CD4-positive, alpha-beta memory T cell (primary cell): ENCODE data around the gene UXS1. TPM values are rescaled to one million over a fixed set of nuclear protein-coding genes. Genes with fewer than 3 reads are reported as not detected.

ENCODE experiments used
- CTCF ChIA-PET: fragments of 350-600 bp; sonication (Branson Sonifier 250); formaldehyde crosslinking; loops from one replicate; lab custom pipeline; 2021; ENCODE audit warnings: inconsistent platforms; ENCODE audit not compliant: partially characterized antibody; lab: Charles Lee
- POLR2A ChIA-PET: fragments of 350-600 bp; sonication (Branson Sonifier 250); formaldehyde crosslinking; loops from one replicate; lab custom pipeline; 2021; ENCODE audit not compliant: partially characterized antibody; lab: Charles Lee
- DNase-seq, 5 donors: peaks; one replicate each; pipeline versions ENCODE4 v3.0.0 to v3.0.0-alpha.2; 2020 to 2022; ENCODE audit warnings: mixed read lengths in 1 of 5
- H3K27ac ChIP-seq: one replicate; pipeline ENCODE4 v1.7.0; 2013; ENCODE audit warnings: low read depth, low read length
- H3K27me3 ChIP-seq: 2 replicates; pipeline ENCODE4 v1.7.0; 2013; ENCODE audit warnings: mild to moderate bottlenecking, low read length, moderate library complexity; ENCODE audit not compliant: insufficient read depth
- H3K36me3 ChIP-seq: 2 replicates; pipeline ENCODE4 v1.7.0; 2013; ENCODE audit warnings: mild to moderate bottlenecking, low read length, moderate library complexity; ENCODE audit not compliant: insufficient read depth
- H3K4me1 ChIP-seq: 2 replicates; pipeline ENCODE4 v1.7.0; 2013; ENCODE audit warnings: mild to moderate bottlenecking, low read length, moderate library complexity; ENCODE audit not compliant: insufficient read depth
- H3K4me3 ChIP-seq, 2 donors: one replicate each; pipeline ENCODE4 v1.7.0; 2013; ENCODE audit warnings: low read length in 2 of 2, mild to moderate bottlenecking in 1 of 2
- H3K9me3 ChIP-seq, 2 donors: one replicate each; pipeline ENCODE4 v1.7.0; 2013; ENCODE audit warnings: low read length in 2 of 2, control low read depth in 1 of 2; ENCODE audit not compliant: control insufficient read depth in 1 of 2
- H3K27ac Mint-ChIP-seq, 7 donors: one replicate each; pipeline ENCODE4 v1.8.0; 2020 to 2021; ENCODE audit warnings: mixed read lengths in 7 of 7, mild to moderate bottlenecking in 6 of 7, inconsistent platforms in 3 of 7, moderate library complexity in 3 of 7
- H3K27me3 Mint-ChIP-seq, 2 donors: one replicate each; pipeline ENCODE4 v1.8.0; 2020 to 2021; ENCODE audit warnings: mixed read lengths in 2 of 2
- H3K36me3 Mint-ChIP-seq, 2 donors: one replicate each; pipeline ENCODE4 v1.8.0; 2020 to 2021; ENCODE audit warnings: mixed read lengths in 2 of 2, inconsistent platforms in 1 of 2, mild to moderate bottlenecking in 1 of 2
- H3K4me1 Mint-ChIP-seq, 4 donors: one replicate each; pipeline ENCODE4 v1.8.0; 2020 to 2021; ENCODE audit warnings: mixed read lengths in 4 of 4, mild to moderate bottlenecking in 1 of 4
- H3K4me3 Mint-ChIP-seq, 8 donors: one replicate each; pipeline ENCODE4 v1.8.0; 2020 to 2021; ENCODE audit warnings: mixed read lengths in 8 of 8, mild to moderate bottlenecking in 7 of 8, moderate library complexity in 6 of 8, inconsistent platforms in 3 of 8
- H3K9me3 Mint-ChIP-seq, 8 donors: one replicate each; pipeline ENCODE4 v1.8.0; 2020 to 2021; ENCODE audit warnings: mixed read lengths in 8 of 8, mild to moderate bottlenecking in 5 of 8, inconsistent platforms in 3 of 8, moderate library complexity in 1 of 8
- intact Hi-C: fragments of 100-400 bp; cut with micrococcal nuclease; formaldehyde crosslinking; loops from one replicate; pipeline ENCODE4 v1.15.1; 2023
- polyA plus RNA-seq, 2 donors: library from polyadenylated mRNA; unstranded; fragments of 300-500 nt; fragmentation: Illumina TruSeq; gene quantifications; one replicate each; pipeline ENCODE4 v1.2.3, GENCODE V29; 2021
- total RNA-seq, 2 experiments: library from RNA; stranded (reverse); gene quantifications; one replicate each; pipeline ENCODE4 v1.2.3, GENCODE V29; 2021

The UXS1 gene
- total and polyA plus RNA-seq, 4 experiments from 2014 or later = 87.2 to 150 (median 118) TPM

- H3K9me3 Mint-ChIP-seq = no peaks in the 10 kb centered on the region
- intact Hi-C loops = no loop called here
- no peaks in the 10 kb centered on the region for H3K27me3 ChIP-seq
- no peak overlapping the region for H3K4me3 ChIP-seq
- H3K36me3 Mint-ChIP-seq = peaks cover 49 to 94% of the 10 kb centered on the region in 2 donors
- peaks cover 78% of the 10 kb centered on the region for H3K36me3 ChIP-seq
- H3K27ac Mint-ChIP-seq = peak overlapping the region in 4 of 7 donors; percentile 43 to 76 (median 66)
- no peak for DNase-seq
- CTCF ChIA-PET = no interaction called here
- no peaks in the 10 kb centered on the region for H3K27me3 Mint-ChIP-seq
- H3K4me3 Mint-ChIP-seq = no peak overlapping the region
- no peaks in the 10 kb centered on the region for H3K4me1 ChIP-seq
- no peaks in the 10 kb centered on the region for H3K9me3 ChIP-seq
- peaks cover 2 to 30% (median 14%) of the 10 kb centered on the region in 4 donors for H3K4me1 Mint-ChIP-seq
- POLR2A ChIA-PET = interaction anchor here (0.8 to 1.0 kb wide), 2 partner anchors 36 to 70 kb away, joined by 3 to 4 read pairs; partner anchors contain the start of gene UXS1
- no peak overlapping the region for H3K27ac ChIP-seq
These were observed 69.9 kb downstream of the UXS1 start for GRCh38 chr2:106124106-106124756.

DNA sequence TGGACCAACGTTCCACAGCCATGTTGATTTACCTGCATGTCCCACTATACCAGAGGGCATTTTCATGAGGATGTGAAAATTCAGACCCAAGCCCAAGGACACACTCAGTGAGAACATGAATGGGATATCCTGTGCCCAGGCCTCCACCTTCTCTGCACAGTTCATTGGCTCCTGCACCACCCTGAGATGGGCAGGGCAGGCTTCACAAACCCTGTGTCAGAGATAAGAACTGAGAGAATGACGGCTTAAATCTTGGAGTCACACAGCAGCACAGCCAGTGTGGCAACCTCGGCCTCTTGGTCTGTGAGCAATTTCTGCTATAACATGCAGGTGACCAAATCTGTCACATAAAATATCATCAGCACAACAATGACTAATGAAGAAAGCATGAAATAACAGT, 71.9 kb downstream of the UXS1 start:
- H3K36me3 ChIP-seq = peaks cover 64% of the 10 kb centered on the region
- no peaks in the 10 kb centered on the region for H3K27me3 ChIP-seq
- Mint-ChIP-seq H3K36me3 (peaks cover 35 to 87% of the 10 kb centered on the region in 2 donors), H3K27ac (no peak overlapping the region), H3K4me1 (peaks cover 2 to 11% (median 4%) of the 10 kb centered on the region in 4 donors), H3K27me3 (no peaks in the 10 kb centered on the region), H3K9me3 (no peaks in the 10 kb centered on the region), H3K4me3 (no peak overlapping the region)
- no peak overlapping the region for H3K27ac ChIP-seq
- no peak overlapping the region for H3K4me3 ChIP-seq
- H3K4me1 ChIP-seq = no peaks in the 10 kb centered on the region
- intact Hi-C loops = no loop called here
- no peak for DNase-seq
- ChIA-PET CTCF (no interaction called here), POLR2A (no interaction called here)
- H3K9me3 ChIP-seq = no peaks in the 10 kb centered on the region

GRCh38 chr2:106120432-106120831, 73.7 kb downstream of the UXS1 start:
- peaks cover 0 to 12% (median 6%) of the 10 kb centered on the region in 4 donors for H3K4me1 Mint-ChIP-seq
- H3K36me3 Mint-ChIP-seq = peaks cover 36 to 89% of the 10 kb centered on the region in 2 donors
- H3K27me3 ChIP-seq = no peaks in the 10 kb centered on the region
- peaks cover 6% of the 10 kb centered on the region for H3K4me1 ChIP-seq
- no peak overlapping the region for H3K27ac ChIP-seq
- intact Hi-C loops = no loop called here
- no peak for DNase-seq
- ChIA-PET CTCF (no interaction called here), POLR2A (no interaction called here)
- H3K4me3 Mint-ChIP-seq = no peak overlapping the region
- no peak overlapping the region for H3K4me3 ChIP-seq
- H3K27me3 Mint-ChIP-seq = no peaks in the 10 kb centered on the region
- H3K9me3 ChIP-seq = no peaks in the 10 kb centered on the region
- H3K9me3 Mint-ChIP-seq = no peaks in the 10 kb centered on the region
- peaks cover 62% of the 10 kb centered on the region for H3K36me3 ChIP-seq
- H3K27ac Mint-ChIP-seq = peak overlapping the region in 2 of 7 donors; percentile 1 to 70

GRCh38 chr2:106119074-106119473, 75.0 kb downstream of the UXS1 start:
- H3K4me1 Mint-ChIP-seq = peaks cover 0 to 9% (median 6%) of the 10 kb centered on the region in 4 donors
- no peaks in the 10 kb centered on the region for H3K9me3 ChIP-seq
- H3K4me1 ChIP-seq = peaks cover 6% of the 10 kb centered on the region
- H3K4me3 ChIP-seq = no peak overlapping the region
- POLR2A ChIA-PET = no interaction called here
- H3K27ac ChIP-seq = no peak overlapping the region
- H3K36me3 Mint-ChIP-seq = peaks cover 29 to 89% of the 10 kb centered on the region in 2 donors
- CTCF ChIA-PET = interaction anchor here (1.6 kb wide), 1 partner anchor 10 kb away, joined by 4 read pairs; no protein-coding TSS in a partner anchor
- intact Hi-C loops = no loop called here
- H3K27me3 Mint-ChIP-seq = no peaks in the 10 kb centered on the region
- H3K36me3 ChIP-seq = peaks cover 56% of the 10 kb centered on the region
- no peaks in the 10 kb centered on the region for H3K9me3 Mint-ChIP-seq
- peak overlapping the region in 3 of 7 donors; percentile 1 to 66 (median 30) for H3K27ac Mint-ChIP-seq
- H3K27me3 ChIP-seq = no peaks in the 10 kb centered on the region
- no peak for DNase-seq
- no peak overlapping the region for H3K4me3 Mint-ChIP-seq

DNA sequence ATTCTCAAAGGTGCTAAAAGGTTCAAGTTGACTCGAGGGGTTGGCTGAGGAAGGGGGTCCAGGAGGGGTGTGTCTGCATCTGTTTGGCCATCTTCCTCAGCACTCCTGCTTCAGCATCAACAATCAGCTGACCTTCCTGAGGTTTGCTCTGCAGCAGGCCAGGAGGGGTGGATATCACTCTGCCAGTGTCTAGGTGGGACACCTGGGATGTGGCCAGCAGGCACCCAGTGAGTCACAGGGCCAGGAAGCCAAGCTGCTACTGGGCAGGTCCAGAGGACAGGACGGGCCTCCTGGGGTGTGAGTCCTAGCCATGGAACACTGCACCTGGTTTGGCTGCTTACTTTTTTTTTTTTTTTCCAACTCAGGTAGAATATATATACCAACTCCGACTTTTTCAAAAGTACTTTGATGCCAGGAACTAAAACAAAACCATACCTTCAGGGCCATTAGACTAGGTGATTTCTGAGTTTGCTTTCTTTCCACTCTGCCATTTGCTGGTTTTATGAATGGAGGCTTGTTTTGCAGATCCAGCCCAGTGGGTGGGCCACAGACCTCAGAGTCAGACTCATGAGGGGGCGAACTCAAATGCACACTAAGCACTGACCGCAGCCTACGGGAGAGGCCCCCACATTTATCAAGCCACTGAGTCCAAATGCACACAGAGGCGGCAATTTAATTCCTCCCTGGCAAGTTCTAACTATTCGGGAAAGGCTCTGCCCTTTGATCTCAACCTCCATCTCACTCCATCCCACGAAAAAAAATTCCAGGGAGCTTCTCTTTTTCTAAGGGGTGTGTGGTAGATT, 76.0 kb downstream of the UXS1 start:
- Histone ChIP-seq H3K36me3 (peaks cover 49% of the 10 kb centered on the region), H3K4me1 (peaks cover 6% of the 10 kb centered on the region), H3K27me3 (no peaks in the 10 kb centered on the region), H3K9me3 (no peaks in the 10 kb centered on the region), H3K27ac (no peak overlapping the region), H3K4me3 (no peak overlapping the region)
- CTCF ChIA-PET = interaction anchor here (1.6 kb wide), 1 partner anchor 9 kb away, joined by 4 read pairs; no protein-coding TSS in a partner anchor
- H3K27me3 Mint-ChIP-seq = no peaks in the 10 kb centered on the region
- peak overlapping the region in 6 of 7 donors; percentile 38 to 90 (median 60) for H3K27ac Mint-ChIP-seq
- intact Hi-C loops = no loop called here
- no peaks in the 10 kb centered on the region for H3K9me3 Mint-ChIP-seq
- H3K36me3 Mint-ChIP-seq = peaks cover 25 to 88% of the 10 kb centered on the region in 2 donors
- no peak overlapping the region for H3K4me3 Mint-ChIP-seq
- H3K4me1 Mint-ChIP-seq = peaks cover 0 to 9% (median 6%) of the 10 kb centered on the region in 4 donors
- POLR2A ChIA-PET = no interaction called here
- no peak for DNase-seq

DNA sequence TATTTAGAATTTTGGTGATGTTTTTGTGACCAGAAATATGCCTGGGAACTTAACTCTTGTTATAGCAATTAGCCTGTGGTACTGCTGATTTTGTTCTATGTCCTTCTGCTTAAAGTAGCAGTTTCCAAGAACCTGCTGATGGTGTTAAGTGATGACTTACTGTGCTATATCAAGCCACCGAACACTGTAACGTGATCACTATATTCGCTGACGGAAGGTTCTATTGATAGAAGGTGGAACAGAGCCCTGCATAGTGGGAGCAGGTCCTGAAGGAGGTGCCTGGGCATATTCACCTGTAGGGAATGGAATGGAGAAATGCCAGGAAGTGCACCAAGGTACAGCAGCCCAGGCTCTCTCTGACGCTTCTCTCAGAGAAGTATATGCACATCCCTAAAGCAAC, 76.8 kb downstream of the UXS1 start:
- Histone ChIP-seq H3K9me3 (no peaks in the 10 kb centered on the region), H3K36me3 (peaks cover 49% of the 10 kb centered on the region), H3K4me3 (no peak overlapping the region), H3K27me3 (no peaks in the 10 kb centered on the region), H3K27ac (no peak overlapping the region), H3K4me1 (peaks cover 6% of the 10 kb centered on the region)
- intact Hi-C loops = no loop called here
- peak overlapping the region in 5 of 7 donors; percentile 6 to 50 (median 40) for H3K27ac Mint-ChIP-seq
- H3K4me3 Mint-ChIP-seq = no peak overlapping the region
- POLR2A ChIA-PET = interaction anchor here (0.9 kb wide), 1 partner anchor 43 kb away, joined by 3 read pairs; no protein-coding TSS in a partner anchor
- H3K36me3 Mint-ChIP-seq = peaks cover 23 to 90% of the 10 kb centered on the region in 2 donors
- peaks cover 0 to 11% (median 6%) of the 10 kb centered on the region in 4 donors for H3K4me1 Mint-ChIP-seq
- no peaks in the 10 kb centered on the region for H3K27me3 Mint-ChIP-seq
- no peaks in the 10 kb centered on the region for H3K9me3 Mint-ChIP-seq
- CTCF ChIA-PET = interaction anchor here (1.0 to 1.6 kb wide), 3 partner anchors 8 to 45 kb away, joined by 3 to 5 read pairs (median 4); no protein-coding TSS in a partner anchor
- no peak for DNase-seq

- H3K4me1 ChIP-seq = peaks cover 6% of the 10 kb centered on the region
- intact Hi-C loops = no loop called here
- ChIA-PET CTCF (interaction anchor here (1.2 kb wide), 1 partner anchor 46 kb away, joined by 3 read pairs; no protein-coding TSS in a partner anchor), POLR2A (no interaction called here)
- Mint-ChIP-seq H3K9me3 (no peaks in the 10 kb centered on the region), H3K36me3 (peaks cover 25 to 81% of the 10 kb centered on the region in 2 donors), H3K27ac (peak overlapping the region in 5 of 7 donors; percentile 4 to 84 (median 60)), H3K27me3 (no peaks in the 10 kb centered on the region), H3K4me1 (peaks cover 0 to 9% (median 7%) of the 10 kb centered on the region in 4 donors), H3K4me3 (no peak overlapping the region)
- no peak overlapping the region for H3K27ac ChIP-seq
- no peak overlapping the region for H3K4me3 ChIP-seq
- no peak for DNase-seq
- peaks cover 49% of the 10 kb centered on the region for H3K36me3 ChIP-seq
- no peaks in the 10 kb centered on the region for H3K9me3 ChIP-seq
- no peaks in the 10 kb centered on the region for H3K27me3 ChIP-seq
These were observed 77.9 kb downstream of the UXS1 start for GRCh38 chr2:106116248-106116647.
